GM19035 (cell line): Measurements from ENCODE around the gene ATG4B.
"Not testable (repeated sequence)": the region's sequence is repeated elsewhere in the genome, so short reads cannot be mapped to it uniquely, and the experiment has no call there.

ENCODE experiments used
- ATAC-seq: cut with Tn5 transposase; IDR thresholded peaks from one replicate; pipeline ENCODE4 v1.9.1; 2021; ENCODE audit not compliant: unreplicated experiment

ATG4B gene

GRCh38 chr2:241660593-241661213, 23.2 kb downstream of the ATG4B start:
- no peak for ATAC-seq

- ATAC-seq, result not testable (repeated sequence)
These were observed 25.2 kb downstream of the ATG4B start for GRCh38 chr2:241662731-241663130.

- no peak for ATAC-seq
These were observed 28.4 kb downstream of the ATG4B start for GRCh38 chr2:241665731-241666440.

GRCh38 chr2:241666627-241667400, 29.3 kb downstream of the ATG4B start:
- ATAC-seq, result no peak

- ATAC-seq, result no peak
These were observed 30.9 kb downstream of the ATG4B start for GRCh38 chr2:241668354-241668753.

- ATAC-seq, result no peak
These were observed 31.3 kb downstream of the ATG4B start for GRCh38 chr2:241668839-241669238.

- no peak for ATAC-seq
These were observed 33.0 kb downstream of the ATG4B start for GRCh38 chr2:241670333-241671110.

GRCh38 chr2:241671457-241672240, 34.2 kb downstream of the ATG4B start:
- no peak for ATAC-seq

GRCh38 chr2:241672243-241673188, 35.0 kb downstream of the ATG4B start:
- no peak for ATAC-seq

- no peak for ATAC-seq
These were observed 35.7 kb downstream of the ATG4B start for GRCh38 chr2:241673189-241673663.

- no peak for ATAC-seq
These were observed 36.6 kb downstream of the ATG4B start for GRCh38 chr2:241673797-241674725.

- no peak for ATAC-seq
These were observed 38.4 kb downstream of the ATG4B start for GRCh38 chr2:241675885-241676284.

GRCh38 chr2:241676665-241677064, 39.2 kb downstream of the ATG4B start:
- ATAC-seq, result no peak

GRCh38 chr2:241677392-241677791, 39.9 kb downstream of the ATG4B start:
- no peak for ATAC-seq

GRCh38 chr2:241678307-241678706, 40.8 kb downstream of the ATG4B start:
- no peak for ATAC-seq

GRCh38 chr2:241678784-241679540, 41.5 kb downstream of the ATG4B start:
- ATAC-seq, result no peak

- ATAC-seq, result no peak
These were observed 42.6 kb downstream of the ATG4B start for GRCh38 chr2:241680044-241680443.
